Neutrophil (primary cell): ENCODE data around the gene SKIL.

Experiments
- H3K27ac ChIP-seq: fragments of 200-600 bp; sonication (generic); 2 replicates; pipeline ENCODE4 v1.5.1; 2016; ENCODE audit warnings: mild to moderate bottlenecking, moderate library complexity
- H3K27me3 ChIP-seq: fragments of 200-600 bp; sonication (generic); 2 replicates; pipeline ENCODE4 v1.6.0; 2016; ENCODE audit warnings: mild to moderate bottlenecking
- H3K36me3 ChIP-seq: fragments of 200-600 bp; sonication (generic); 2 replicates; pipeline ENCODE4 v1.5.1; 2017
- H3K4me1 ChIP-seq, 2 experiments: fragments of 200-600 bp in 1 of 2; sonication (generic) in 1 of 2; 1 replicate in 1 of 2; 2 replicates in 1 of 2; pipeline versions ENCODE4 v1.5.1 to v1.6.1; 2013 to 2016; ENCODE audit warnings: low read depth in 1 of 2, low read length in 1 of 2, mild to moderate bottlenecking in 1 of 2, moderate library complexity in 1 of 2; ENCODE audit not compliant: control insufficient read depth in 1 of 2, insufficient read depth in 1 of 2
- H3K4me3 ChIP-seq, 2 experiments: fragments of 200-600 bp in 1 of 2; sonication (generic) in 1 of 2; 1 replicate in 1 of 2; 2 replicates in 1 of 2; pipeline ENCODE4 v1.5.1; 2013 to 2016; ENCODE audit warnings: low read depth in 1 of 2, low read length in 1 of 2, mild to moderate bottlenecking in 1 of 2, moderate library complexity in 1 of 2
- H3K9me3 ChIP-seq: fragments of 200-600 bp; sonication (generic); 2 replicates; pipeline ENCODE4 v1.5.1; 2016
- CTCF ChIP-seq: fragments of 200-600 bp; sonication (generic); IDR thresholded peaks from 2 replicates; pipeline ENCODE4 v1.5.1; 2016; ENCODE audit warnings: antibody characterized with exemption

SKIL gene

GRCh38 chr3:170354760-170355159 lies 2.8 kb upstream of the SKIL start:
- peaks cover 27 to 34% of the 10 kb centered on the region in 2 experiments for H3K4me1 ChIP-seq
- no peaks in the 10 kb centered on the region for H3K9me3 ChIP-seq
- H3K36me3 ChIP-seq, result no peaks in the 10 kb centered on the region
- no peak overlapping the region for H3K4me3 ChIP-seq
- H3K27ac ChIP-seq, result no peak overlapping the region
- no peaks in the 10 kb centered on the region for H3K27me3 ChIP-seq
- TF ChIP-seq CTCF, result no peak

DNA sequence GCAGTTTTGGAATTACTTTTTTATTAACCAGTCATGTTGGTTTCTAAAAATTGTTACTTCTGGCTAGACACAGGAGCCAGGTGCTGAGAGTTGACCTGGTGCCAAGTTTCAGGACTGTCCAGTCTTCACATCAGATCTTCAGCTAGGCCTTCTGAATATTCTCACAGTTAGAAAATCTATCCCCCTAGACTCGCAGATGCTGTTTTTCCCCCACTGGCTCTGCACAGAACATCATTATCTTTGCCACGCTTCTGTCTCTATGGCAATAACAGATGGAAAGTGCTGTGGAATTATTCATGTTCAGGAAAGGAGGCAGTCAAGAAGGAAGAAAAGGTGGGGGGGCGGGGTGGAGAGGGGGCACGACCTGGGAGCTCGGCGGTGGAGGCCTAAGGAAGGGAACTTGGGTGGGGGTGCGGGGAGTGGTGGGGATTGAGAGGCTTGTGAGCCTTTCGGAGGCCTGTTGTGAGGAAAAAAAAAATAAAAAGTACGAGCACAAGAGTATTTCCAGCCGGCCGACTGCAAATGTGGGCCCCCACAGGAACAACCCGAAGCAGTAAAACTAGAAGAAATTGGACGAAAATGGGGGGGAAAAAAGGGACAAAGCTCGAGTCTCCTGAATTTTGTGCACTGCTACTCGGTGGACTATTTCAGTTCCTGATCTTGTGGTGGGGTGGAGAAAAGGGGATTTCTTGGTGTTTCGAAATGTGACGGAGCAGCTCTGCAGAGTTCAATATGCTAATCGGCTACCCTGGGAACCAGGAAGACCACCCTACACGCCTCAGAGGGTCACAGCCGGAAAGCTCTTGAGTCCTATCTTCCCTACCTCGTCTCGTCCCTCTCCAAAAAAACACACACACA lies 1.5 kb upstream of the SKIL start:
- peaks cover 35 to 44% of the 10 kb centered on the region in 2 experiments for H3K4me1 ChIP-seq
- H3K9me3 ChIP-seq, result no peaks in the 10 kb centered on the region
- no peak for TF ChIP-seq CTCF
- peak overlapping the region; percentile 99 for H3K27ac ChIP-seq
- peak overlapping the region; percentile 60 to 77 for H3K4me3 ChIP-seq
- no peaks in the 10 kb centered on the region for H3K36me3 ChIP-seq
- H3K27me3 ChIP-seq, result no peaks in the 10 kb centered on the region

- Histone ChIP-seq H3K4me3 (peak overlapping the region; percentile 77 to 87), H3K4me1 (peaks cover 42 to 51% of the 10 kb centered on the region in 2 experiments), H3K9me3 (no peaks in the 10 kb centered on the region), H3K36me3 (no peaks in the 10 kb centered on the region), H3K27me3 (no peaks in the 10 kb centered on the region), H3K27ac (peak overlapping the region; percentile 99)
- peak; percentile 5 for TF ChIP-seq CTCF
Measured at GRCh38 chr3:170356596-170357175, 829 bp upstream of the SKIL start.

GRCh38 chr3:170358042-170359010 lies 811 bp downstream of the SKIL start:
- Histone ChIP-seq H3K4me1 (peaks cover 38 to 46% of the 10 kb centered on the region in 2 experiments), H3K36me3 (no peaks in the 10 kb centered on the region), H3K27me3 (no peaks in the 10 kb centered on the region), H3K9me3 (no peaks in the 10 kb centered on the region), H3K4me3 (peak overlapping the region; percentile 77 to 87), H3K27ac (peak overlapping the region; percentile 99)
- peak; percentile 42 for TF ChIP-seq CTCF

- no peaks in the 10 kb centered on the region for H3K9me3 ChIP-seq
- peak overlapping the region; percentile 99 for H3K27ac ChIP-seq
- TF ChIP-seq CTCF, result no peak
- peaks cover 38 to 44% of the 10 kb centered on the region in 2 experiments for H3K4me1 ChIP-seq
- no peak overlapping the region for H3K4me3 ChIP-seq
- H3K27me3 ChIP-seq, result no peaks in the 10 kb centered on the region
- no peaks in the 10 kb centered on the region for H3K36me3 ChIP-seq
Measured at GRCh38 chr3:170359178-170359704, 1.7 kb downstream of the SKIL start.
